ENCODE data around the gene ZNF165. TPM values are rescaled to one million over a fixed set of nuclear protein-coding genes. Genes with fewer than 3 reads are reported as not detected.

The ZNF165 gene
- total and polyA plus RNA-seq, 2 of the 4 experiments (the other 2 are of a cell fraction) = 0.07 to 0.36 TPM

GRCh38 chr6:28078836-28079235 is 1.5 kb upstream of the ZNF165 start:
- no peak overlapping the region for H2AK5ac ChIP-seq (ENCODE audit: low read depth, low read length)
- 80% methylated on average over 1 of the region's 6 CpGs; no CpG with 5 or more reads in 1 of the 2 experiments for WGBS, 2 experiments (ENCODE audit: extremely low coverage in 2 of 2, insufficient read length in 1 of 2)
- in situ Hi-C loops (cut with MboI; ENCODE audit: low sequenced_read_pairs) = no loop called here
- no peak overlapping the region for H4K8ac ChIP-seq (ENCODE audit: low read depth in 2 of 2, low read length in 2 of 2)
- ATAC-seq (ENCODE audit: low read depth) (no peak), DNase-seq (no peak)
- no peak overlapping the region for H2AFZ ChIP-seq (replicated peaks; ENCODE audit: low read length, poor library complexity)
- no peaks in the 10 kb centered on the region for H3K36me3 ChIP-seq (ENCODE audit: control insufficient read depth, insufficient read depth, low read length)
- no peaks in the 10 kb centered on the region for H4K20me1 ChIP-seq (ENCODE audit: insufficient read depth, low read length)
- H2BK20ac ChIP-seq (ENCODE audit: low read depth, low read length) = no peak overlapping the region
- ChIA-PET CTCF (no interaction called here), POLR2A (ENCODE audit: unreplicated experiment) (no interaction called here)
- no peaks in the 10 kb centered on the region for H3K27me3 ChIP-seq (ENCODE audit: control insufficient read depth, insufficient read depth, low read length)
- BruUV-seq (replicated peaks) = no TSS peak
- no peak overlapping the region for H3K9ac ChIP-seq (ENCODE audit: low read depth, low read length)
- no peak overlapping the region for H3K4ac ChIP-seq (ENCODE audit: low read depth, low read length)
- H2BK120ac ChIP-seq (ENCODE audit: low read depth, low read length) = no peak overlapping the region
- no peak overlapping the region for H4K91ac ChIP-seq (ENCODE audit: insufficient read depth, low read depth, low read length)
- dilution Hi-C loops (cut with HindIII; ENCODE audit: low sequenced_read_pairs, unreplicated experiment) = no loop called here
- no peak overlapping the region for H4K5ac ChIP-seq (ENCODE audit: low read depth, low read length)
- H3K18ac ChIP-seq (ENCODE audit: low read depth, low read length) = no peak overlapping the region
- no peaks in the 10 kb centered on the region for H3K9me3 ChIP-seq (ENCODE audit: control insufficient read depth, insufficient read depth, low read length)
- no peak overlapping the region for H3K56ac ChIP-seq (ENCODE audit: extremely low read depth, insufficient read depth, low read length)
- 0 out of 4 replicates have a peak, but pooled peaks cover 0 to 3% of the 10 kb centered on the region in 2 experiments for H3K79me1 ChIP-seq (ENCODE audit: low read depth in 1 of 2, low read length in 2 of 2)
- H2BK5ac ChIP-seq (ENCODE audit: low read depth, low read length, poor library complexity, severe bottlenecking) = no peak overlapping the region
- H2BK15ac ChIP-seq (ENCODE audit: low read depth, low read length) = no peak overlapping the region
- H3K9me1 ChIP-seq (ENCODE audit: insufficient read depth, low read length) = 0 out of 2 replicates have a peak, but pooled peaks cover 7% of the 10 kb centered on the region
- TF ChIP-seq USF2 (IDR thresholded peaks at IDR 0.05; ENCODE audit: low read depth, low read length) (no peak), CTCF (conservative IDR thresholded peaks at IDR 0.05; ENCODE audit: low read depth, low read length) (no peak), CHD1 (IDR thresholded peaks at IDR 0.05; ENCODE audit: low read depth, low read length) (no peak), CEBPB (IDR thresholded peaks at IDR 0.05; ENCODE audit: low read depth, low read length) (no peak), MAFK (IDR thresholded peaks at IDR 0.05; ENCODE audit: low read depth, low read length) (no peak)
- H3K4me1 ChIP-seq (ENCODE audit: control insufficient read depth, insufficient read depth, low read length) = peaks cover 2% of the 10 kb centered on the region; the same call in 1 of the 2 replicates
- H3K14ac ChIP-seq (replicated peaks; ENCODE audit: low read depth, low read length) = no peak overlapping the region
- no peak overlapping the region for H3K4me3 ChIP-seq (ENCODE audit: insufficient read depth, low read depth, low read length)
- H3K23ac ChIP-seq (ENCODE audit: low read depth, low read length) = no peak overlapping the region
- no peak overlapping the region for H3K4me2 ChIP-seq (ENCODE audit: low read depth, low read length)
- H2AK9ac ChIP-seq (replicated peaks; ENCODE audit: low read depth, low read length, poor library complexity) = no peak overlapping the region
- no peak overlapping the region for H3K27ac ChIP-seq (ENCODE audit: insufficient read depth, low read length)
- intact Hi-C loops (cut with micrococcal nuclease) = no loop called here

All from IMR-90 (cell line).